Glomerular endothelial cell (primary cell): ENCODE results near the gene FKBP2. TPM values are rescaled to one million over a fixed set of nuclear protein-coding genes. Genes with fewer than 3 reads are reported as not detected.

ENCODE experiments used
- DNase-seq: peaks from one replicate; pipeline ENCODE4 v3.0.0-alpha.2; 2011; ENCODE audit warnings: low read depth, low spot score; ENCODE audit errors: extremely low read depth
- total RNA-seq: library from RNA; depleted of rRNA; stranded (reverse); fragments of >200 nt; gene quantifications from 2 replicates; pipeline ENCODE4 v1.2.3, GENCODE V29; 2015

FKBP2 gene
- total RNA-seq, 1 donor from 2014 or later: 52.8 TPM

- no peak for DNase-seq
Observed at GRCh38 chr11:64278576-64279190, 37.8 kb downstream of the FKBP2 start.

DNA sequence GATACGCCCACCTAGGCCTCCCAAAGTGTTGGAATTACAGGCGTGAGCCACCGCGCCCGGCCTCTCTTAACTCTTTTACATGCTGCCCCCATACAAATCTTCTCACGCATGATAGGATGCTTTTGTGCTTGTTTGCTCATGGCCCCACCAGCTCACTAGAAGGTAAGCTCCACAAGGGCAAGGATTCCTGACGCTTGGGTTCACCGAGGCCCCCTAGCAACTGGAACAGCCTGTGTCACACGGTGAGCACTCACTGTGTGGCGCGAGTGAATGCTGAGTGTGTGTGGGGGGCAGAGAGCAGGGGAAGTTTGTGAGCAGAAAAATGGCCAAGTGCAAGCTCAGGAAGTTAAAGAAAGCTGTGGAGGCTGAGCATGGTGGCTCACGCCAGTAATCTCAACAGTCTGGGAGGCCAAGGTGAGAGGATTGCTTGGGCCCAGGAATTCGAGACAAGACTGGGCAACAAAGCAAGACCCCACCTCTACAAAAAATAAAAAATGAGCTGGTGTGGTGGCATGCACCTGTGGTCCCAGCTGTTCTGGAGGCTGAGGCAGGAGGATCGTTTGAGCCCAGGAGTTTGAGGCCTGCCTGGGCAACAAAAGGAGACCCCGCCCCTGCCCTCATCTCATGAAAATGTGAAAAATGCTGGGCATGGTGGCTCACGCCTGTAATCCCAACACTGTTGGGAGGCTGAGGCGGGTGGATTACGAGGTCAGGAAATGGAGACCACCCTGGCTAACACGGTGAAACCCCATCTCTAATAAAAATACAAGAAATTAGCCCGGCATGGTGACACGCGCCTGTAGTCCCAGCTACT is 41.3 kb downstream of the FKBP2 start:
- no peak for DNase-seq

DNA sequence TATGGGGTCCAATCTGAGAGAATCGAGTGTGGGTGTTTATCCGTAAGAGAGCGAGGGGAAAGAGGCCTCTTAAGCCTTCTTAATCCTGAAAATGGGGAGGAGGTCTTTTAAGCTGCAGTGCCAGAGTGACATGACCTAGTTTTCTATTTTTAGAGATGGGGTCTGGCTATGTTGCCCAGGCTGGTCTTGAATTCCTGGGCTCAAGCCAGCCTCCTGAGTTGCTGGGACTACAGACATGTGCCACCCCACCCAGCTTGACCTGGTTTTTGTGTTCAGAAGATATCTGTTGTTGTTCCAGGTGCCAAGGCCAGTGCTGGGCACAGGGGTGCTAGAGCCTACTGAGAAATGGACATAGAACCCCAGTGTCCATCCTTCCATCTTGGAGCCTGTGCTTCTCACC is 42.2 kb downstream of the FKBP2 start:
- no peak for DNase-seq

GRCh38 chr11:64284048-64284961 is 43.4 kb downstream of the FKBP2 start, which contains the start of gene BAD:
Gene BAD, minus strand, starts transcription at chr11:64284665. Its CDS starts 297 bp downstream, at chr11:64284368.
- no peak for DNase-seq

- DNase-seq: no peak
Observed at GRCh38 chr11:64284962-64285884, 44.3 kb downstream of the FKBP2 start, which contains the start of gene GPR137. Gene GPR137, plus strand, starts transcription at chr11:64285848. Its CDS starts 677 bp downstream, at chr11:64286525.

GRCh38 chr11:64285885-64286800 is 45.2 kb downstream of the FKBP2 start:
- DNase-seq: no peak

DNA sequence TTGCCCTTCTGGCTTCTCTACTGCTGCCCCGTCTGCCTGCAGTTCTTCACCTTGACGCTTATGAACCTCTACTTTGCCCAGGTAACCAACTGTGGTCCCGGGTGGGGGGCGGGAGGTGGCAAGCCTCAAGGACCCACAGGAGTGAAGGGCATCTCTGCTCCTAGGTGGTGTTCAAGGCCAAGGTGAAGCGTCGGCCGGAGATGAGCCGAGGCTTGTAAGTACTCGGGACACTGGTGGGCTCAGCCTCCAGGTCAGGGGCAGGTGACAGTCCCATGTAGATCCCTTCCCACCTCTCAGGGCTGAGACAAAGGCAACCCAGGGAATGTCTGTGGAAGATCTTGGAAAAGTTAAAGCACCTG is 45.9 kb downstream of the FKBP2 start:
- no peak for DNase-seq

DNA sequence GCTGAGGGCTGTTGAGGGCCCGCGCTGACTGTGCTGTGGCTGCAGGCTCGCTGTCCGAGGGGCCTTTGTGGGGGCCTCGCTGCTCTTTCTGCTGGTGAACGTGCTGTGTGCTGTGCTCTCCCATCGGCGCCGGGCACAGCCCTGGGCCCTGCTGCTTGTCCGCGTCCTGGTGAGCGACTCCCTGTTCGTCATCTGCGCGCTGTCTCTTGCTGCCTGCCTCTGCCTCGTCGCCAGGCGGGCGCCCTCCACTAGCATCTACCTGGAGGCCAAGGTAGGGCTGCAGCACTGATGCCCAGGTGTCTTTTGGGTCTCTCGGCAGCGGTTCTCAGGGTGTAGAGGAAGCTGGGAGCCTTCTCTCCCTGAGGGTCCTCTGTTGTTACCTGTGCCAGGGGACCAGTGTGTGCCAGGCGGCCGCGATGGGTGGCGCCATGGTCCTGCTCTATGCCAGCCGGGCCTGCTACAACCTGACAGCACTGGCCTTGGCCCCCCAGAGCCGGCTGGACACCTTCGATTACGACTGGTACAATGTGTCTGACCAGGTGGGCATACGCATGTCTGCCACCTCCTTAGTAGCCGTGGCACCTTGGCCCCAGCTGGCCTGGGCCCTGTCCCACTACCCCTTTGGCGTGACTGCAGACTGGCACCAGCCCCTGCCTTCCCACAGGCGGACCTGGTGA is 46.9 kb downstream of the FKBP2 start:
- DNase-seq: no peak

DNA sequence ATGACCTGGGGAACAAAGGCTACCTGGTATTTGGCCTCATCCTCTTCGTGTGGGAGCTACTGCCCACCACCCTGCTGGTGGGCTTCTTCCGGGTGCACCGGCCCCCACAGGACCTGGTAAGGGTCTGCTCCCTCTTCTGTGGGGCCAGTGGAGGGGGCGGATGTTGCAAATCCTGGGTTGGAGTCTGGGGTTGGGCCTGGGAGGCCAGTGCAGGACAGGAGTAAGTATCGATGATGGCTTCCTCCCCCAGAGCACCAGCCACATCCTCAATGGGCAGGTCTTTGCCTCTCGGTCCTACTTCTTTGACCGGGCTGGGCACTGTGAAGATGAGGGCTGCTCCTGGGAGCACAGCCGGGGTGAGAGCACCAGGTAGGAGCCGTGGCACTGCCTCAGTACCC is 47.5 kb downstream of the FKBP2 start:
- DNase-seq: no peak

DNA sequence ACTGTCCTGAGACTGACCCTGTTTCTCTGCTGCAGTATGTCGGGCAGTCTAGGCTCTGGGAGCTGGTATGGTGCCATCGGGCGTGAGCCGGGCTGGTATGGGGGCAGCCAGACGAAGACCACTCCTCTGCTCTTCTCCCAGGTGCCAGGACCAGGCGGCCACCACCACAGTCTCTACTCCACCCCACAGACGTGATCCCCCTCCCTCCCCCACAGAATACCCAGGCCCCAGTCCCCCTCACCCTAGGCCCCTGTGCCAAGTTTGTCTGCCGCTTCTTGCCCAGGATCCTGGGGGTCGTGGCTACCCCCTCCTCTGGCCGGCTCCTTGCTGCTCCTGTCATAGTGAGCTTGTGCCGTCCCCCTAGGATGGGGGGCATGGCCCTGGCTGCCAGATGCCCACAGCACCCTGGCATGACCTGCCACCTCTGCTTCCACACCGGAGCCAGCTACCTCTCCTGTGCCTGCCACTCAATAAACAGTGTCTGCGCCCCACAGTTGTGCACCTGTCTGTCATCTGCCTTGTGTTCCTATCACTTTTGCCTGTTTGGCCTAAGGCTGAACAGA is 48.2 kb downstream of the FKBP2 start:
- no peak for DNase-seq

DNA sequence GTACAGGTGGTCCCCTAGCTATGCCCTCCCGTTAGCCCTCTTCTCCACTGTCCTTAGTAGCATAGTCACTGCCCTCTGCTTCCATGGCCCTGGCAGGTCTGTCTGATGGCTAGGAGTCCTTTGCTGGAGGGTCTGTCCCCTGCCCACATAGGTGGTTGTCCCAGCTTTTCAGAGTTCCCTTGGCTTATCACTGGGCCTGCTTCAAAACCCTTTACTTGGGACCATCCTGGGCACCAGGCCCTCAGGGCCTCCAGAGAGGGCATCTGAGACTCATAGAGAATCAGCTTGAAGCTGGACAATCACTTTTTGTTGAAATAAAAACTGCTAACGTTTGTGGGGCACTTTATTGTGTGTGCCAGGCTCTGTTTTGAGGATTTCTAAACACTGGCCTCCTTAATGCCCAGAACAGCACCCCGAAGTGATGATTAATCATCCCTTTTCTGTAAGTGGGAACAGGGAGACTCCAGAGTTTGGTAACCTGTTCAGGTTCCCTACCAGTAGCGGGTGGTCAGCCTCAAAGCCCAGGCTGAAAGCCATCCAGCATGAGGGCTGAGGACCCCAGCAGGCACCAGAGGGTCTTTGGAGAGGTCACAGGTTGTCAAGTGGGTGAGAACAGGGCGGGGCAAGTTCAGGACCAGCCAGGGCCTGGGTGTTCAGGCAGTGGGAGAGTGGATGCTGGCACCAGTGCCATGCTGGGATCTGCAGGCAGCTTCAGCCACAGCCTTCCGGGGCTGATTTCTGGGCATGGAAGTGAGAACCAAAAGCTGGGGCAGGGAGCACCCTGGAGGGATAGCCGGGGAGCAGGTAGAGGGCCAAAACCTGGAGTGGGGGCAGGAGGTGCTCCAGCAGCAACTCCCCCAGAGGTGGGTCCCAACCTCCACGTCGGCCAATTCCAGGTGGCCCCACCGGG is 49.7 kb downstream of the FKBP2 start:
- no peak for DNase-seq

DNA sequence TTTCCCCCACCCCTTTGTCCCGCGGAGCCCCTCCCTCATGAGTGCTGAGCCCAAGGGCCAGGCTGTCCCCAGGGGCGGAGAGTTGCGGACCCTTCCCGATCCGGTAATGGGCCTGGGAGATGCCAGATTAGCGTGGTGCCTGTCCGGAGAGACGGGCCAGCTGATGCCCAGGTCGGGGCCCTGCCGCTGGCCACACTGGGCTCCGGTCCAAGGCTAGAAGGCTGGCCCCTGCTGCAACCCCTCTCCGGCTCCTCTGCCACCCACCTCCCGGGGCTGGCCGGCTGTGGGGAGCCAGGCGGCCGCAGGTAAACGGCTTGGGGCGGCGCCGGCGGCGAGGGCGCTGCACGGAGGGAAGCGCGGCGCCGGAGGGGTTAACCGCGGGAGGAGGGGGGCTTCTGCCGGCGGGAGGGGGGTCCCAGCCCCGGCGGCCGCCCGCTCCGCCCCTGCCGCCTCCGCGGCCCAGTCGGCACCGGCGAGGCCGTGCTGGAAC is 50.4 kb downstream of the FKBP2 start, which contains the start of gene KCNK4:
Gene KCNK4 (plus strand): TSS at position 41 of the 490 bp plus-strand sequence. CDS start 1,717 bp downstream, outside the sequence.
- DNase-seq: no peak

DNA sequence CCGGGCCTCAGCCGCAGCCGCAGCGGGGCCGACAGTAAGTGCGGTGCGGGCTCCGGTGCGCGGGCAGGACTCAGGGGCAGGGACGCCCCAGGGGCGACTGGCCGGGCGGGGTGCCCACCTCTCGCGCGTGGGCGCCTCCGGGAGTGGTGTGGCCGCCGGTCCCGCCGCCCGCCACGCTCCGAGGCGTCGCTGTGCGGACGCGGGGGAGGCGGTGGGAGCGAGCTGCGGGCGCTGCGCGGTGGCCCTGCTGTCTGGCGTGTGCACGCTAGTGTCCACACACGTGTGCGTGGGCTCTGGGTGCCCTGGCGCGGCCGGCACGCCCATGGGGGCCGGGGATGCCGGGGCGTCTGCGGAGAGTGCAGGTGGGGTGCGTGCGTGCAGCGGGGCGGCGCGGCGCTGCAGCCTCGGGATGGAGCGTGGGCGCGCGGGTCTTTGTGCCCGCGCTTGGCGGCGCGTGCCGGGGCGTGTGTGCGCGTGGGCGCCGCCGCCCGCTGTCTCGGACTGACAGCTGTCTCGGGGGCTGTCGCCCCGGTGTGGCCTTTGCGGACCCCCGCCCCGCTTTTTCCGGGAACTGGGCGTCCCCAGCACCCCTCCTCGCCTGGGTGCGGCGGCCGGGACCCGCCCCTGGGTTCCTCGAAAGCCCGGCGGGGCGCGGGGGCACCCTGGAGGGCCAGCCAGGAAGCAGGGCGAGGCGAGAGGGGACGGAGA is 51.0 kb downstream of the FKBP2 start:
- DNase-seq: no peak

GRCh38 chr11:64292460-64293254 is 51.8 kb downstream of the FKBP2 start:
- DNase-seq: no peak
